Myocyte (in vitro differentiated cells): ENCODE results near the gene FAM32A. TPM values are rescaled to one million over a fixed set of nuclear protein-coding genes. Genes with fewer than 3 reads are reported as not detected.
"Not testable (repeated sequence)": the region's sequence is repeated elsewhere in the genome, so short reads cannot be mapped to it uniquely, and the experiment has no call there.

Source experiments
- DNase-seq: peaks from one replicate; pipeline ENCODE4 v3.0.0-alpha.2; 2012; ENCODE audit warnings: low read depth
- total RNA-seq: library from RNA; depleted of rRNA; stranded (reverse); fragments of >200 nt; gene quantifications from 2 replicates; pipeline ENCODE4 v1.2.3, GENCODE V29; 2014

FAM32A gene
- total RNA-seq, 1 donor from 2014 or later: 98.4 TPM

DNA sequence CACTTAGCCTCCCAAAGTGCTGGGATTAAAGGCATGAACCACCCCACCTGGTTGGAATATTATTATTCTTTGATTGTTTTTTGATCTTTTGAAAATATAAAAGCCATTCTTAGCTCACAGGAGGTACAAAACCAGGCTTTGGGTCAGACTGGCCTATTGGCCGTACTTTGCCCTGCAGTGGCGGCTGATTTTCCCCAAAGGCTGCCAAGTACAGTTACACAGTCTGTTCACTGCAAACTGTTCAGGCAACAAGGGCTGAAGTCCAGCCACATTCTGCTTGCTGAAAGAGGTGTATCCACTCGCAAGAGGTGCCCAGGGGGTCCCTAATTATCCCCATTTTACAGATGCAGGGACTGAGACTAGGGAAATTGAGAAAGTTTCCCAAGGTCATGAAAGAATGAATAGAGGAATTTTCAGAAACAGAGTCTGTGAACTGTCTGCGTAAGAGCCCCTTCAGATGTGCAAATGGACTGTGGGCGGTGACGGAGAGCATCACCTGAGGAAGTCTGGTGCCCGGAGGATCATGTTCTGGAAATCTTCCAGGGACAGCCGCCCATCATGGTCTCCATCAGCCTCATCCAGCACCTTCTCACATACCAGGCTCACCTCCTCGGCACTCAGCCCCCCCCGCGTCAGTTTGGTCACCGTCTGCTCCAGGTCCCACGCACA is 20.9 kb upstream of the FAM32A start:
- DNase-seq: no peak

DNA sequence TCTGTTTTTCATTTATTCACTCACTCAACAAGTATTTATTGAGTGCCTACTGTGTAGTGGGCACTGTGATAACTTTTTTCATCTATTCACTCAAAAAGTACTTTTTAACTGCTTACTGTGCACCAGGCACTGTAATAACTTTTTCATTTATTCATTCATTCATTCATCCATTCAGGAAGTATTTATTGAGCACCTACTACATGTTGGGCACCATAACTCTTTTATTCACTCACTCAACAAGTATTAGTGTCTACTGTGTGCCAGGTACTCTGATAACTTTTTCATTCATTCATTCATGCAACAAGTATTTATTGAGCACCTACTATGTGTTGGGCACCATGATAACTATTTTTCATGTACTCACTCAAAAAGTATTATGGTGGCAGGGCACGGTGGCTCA is 18.8 kb upstream of the FAM32A start:
- DNase-seq: no peak

DNA sequence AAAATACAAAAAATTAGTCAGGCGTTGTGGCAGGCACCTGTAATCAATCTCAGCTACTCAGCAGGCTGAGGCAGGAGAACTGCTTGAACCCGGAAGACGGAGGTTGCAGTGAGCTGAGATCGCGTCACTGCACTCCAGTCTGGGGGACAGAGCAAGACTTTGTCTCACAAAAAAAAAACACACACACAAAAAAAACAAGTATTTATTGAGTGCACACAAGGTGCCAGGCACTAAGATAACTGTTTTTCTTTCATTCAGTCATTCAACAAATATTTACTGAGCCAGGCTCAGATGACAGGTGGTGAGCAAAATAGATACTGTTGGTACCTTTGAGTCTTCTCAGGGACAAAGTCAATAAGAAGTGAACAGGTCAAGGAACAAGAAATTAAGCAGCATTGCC is 18.2 kb upstream of the FAM32A start:
- DNase-seq: no peak

DNA sequence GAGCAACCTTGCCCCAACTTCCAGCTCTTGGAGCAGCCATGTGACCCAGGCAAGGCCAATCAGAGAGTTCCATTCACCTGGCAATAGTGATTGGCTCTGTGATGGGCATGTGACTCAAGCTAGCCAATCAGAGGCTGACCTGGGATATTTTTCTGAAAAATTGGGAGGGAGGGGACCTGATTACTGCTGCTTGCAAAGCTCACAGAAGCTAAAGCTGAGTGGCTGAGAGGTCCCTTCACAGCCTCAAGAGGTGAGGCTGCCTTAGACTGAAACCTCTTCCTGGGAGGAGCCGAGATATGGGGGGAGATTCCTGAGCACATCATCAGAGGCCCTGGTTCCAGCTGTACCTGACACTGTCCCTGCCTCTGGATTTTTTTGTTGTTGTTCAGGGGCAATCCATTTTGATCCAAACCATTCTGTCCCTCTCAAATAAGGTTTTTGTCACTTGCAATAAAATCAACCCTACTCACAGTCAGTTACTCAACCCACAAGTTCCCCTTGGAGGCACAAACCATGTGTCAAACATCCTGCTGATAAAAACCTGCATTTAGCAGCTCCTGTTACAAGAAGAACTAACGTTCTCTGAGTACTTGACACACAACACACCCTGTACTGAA is 16.6 kb upstream of the FAM32A start:
- no peak for DNase-seq

DNA sequence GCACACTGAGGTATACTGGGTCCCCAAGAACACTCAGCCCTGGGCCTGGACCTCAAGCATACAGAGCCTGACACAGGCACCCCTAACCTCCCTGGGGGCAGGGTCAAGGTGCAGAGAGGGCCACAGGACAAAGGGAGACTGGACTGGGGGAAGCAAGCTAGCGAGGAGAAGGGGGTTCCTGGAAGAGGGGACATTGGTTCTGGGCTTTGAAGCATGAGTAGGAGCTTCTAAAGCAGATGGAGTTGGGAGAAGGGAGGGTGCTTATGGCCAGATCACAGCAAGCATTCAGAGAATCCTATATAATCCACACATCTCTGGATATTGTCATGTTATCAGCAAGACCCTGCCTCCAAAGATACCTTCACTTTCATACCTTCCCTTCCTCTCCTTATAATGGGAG is 15.1 kb upstream of the FAM32A start:
- no peak for DNase-seq

DNA sequence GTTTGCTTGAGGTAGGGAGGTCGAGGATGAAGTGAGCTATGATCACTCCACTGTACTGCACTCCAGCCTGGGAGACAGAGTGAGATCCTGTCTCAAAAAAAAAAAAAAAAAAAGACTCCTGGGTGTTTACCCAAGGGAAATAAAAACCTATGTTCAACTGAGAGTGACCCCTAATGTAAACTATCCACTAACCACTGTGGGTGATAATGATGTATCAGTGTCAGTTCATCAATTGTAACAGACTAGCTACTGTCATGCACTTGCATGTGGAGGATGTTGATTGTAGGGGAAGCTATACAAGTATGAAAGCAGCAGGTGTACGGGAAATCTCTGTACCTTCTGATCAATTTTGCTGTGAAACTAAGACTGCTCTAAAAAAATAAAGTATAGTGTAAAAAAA is 9.3 kb upstream of the FAM32A start:
- DNase-seq: no peak

- not testable (repeated sequence) for DNase-seq
Measured at GRCh38 chr19:16178866-16179265, 6.3 kb upstream of the FAM32A start.

DNA sequence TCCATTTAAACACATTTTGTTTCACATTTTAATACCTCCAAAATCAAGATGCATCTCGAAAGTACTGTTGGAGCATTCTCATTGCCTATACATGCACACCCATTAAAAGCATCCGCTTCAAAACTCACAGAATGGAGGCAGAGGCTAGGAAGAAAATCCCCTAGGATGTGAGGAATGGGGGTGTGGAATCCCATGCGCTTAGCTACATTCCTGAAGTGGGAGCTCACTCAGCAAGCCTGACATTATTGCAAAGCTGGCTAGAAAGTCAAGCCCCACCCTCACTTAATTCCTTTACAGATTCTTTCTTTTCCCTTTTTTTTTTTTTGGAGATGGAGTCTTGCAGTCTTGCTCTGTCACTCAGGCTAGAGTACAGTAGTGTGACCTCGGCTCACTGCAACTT is 4.6 kb upstream of the FAM32A start:
- peak; percentile 71 for DNase-seq

- no peak for DNase-seq
Measured at GRCh38 chr19:16184665-16185122, 516 bp upstream of the FAM32A start.

DNA sequence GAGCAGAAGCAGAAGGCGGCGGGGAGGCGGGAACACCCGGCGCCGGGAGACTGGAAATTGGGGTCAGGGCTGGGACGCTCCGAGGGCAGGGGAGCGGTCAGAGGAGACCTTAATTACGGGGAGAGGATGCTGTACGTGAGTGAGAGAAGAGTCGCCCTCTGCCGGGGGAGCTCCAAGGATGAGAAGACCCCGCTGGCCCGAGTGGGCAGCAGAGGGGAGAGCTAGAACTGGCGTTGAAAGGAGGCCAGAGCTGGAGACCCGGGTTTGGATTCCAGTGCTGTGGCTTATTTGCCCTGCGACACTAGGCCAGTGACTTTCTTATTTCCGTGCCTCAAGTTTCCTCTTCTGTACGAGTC is 536 bp downstream of the FAM32A start:
- DNase-seq: peak; percentile 70

DNA sequence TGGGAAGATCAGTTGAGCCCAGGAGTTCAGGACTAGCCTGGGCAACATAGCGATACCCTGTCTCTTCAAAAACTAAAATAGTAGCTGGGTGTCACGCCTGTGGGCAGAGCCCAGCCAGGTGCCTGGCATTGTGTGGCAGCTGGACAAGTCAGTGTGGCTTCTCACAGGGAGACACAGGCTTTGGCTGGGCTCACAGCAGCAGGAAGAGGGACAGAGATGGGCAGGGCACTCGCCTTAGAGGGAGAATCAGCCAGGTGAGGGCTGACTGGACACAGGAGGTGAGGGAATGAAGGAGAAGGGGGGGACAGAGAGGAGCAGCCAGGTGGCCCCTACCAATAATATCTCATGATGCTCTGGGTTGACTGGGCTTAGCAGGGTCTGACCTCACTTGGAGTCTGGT is 3.3 kb downstream of the FAM32A start:
- peak; percentile 52 for DNase-seq

GRCh38 chr19:16190198-16190597 is 5.0 kb downstream of the FAM32A start:
- DNase-seq: no peak

DNA sequence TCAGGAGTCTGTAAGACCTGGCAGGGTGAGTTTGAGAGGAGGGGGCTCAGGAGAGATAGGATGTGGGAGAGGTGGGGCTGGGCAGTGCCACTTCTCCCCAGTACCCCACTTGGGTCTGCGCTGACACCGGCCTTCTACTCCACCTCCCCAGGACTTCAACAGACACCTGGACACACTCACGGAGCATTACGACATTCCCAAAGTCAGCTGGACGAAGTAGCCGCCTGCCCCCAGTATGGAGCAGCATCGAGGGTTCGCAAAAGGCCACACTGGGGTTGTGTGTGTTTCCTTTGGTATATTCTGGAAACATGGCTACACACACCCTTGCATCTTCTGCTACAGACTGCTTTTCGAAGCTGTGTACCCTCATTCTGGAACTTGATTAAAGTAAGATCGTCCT is 5.5 kb downstream of the FAM32A start:
- no peak for DNase-seq

DNA sequence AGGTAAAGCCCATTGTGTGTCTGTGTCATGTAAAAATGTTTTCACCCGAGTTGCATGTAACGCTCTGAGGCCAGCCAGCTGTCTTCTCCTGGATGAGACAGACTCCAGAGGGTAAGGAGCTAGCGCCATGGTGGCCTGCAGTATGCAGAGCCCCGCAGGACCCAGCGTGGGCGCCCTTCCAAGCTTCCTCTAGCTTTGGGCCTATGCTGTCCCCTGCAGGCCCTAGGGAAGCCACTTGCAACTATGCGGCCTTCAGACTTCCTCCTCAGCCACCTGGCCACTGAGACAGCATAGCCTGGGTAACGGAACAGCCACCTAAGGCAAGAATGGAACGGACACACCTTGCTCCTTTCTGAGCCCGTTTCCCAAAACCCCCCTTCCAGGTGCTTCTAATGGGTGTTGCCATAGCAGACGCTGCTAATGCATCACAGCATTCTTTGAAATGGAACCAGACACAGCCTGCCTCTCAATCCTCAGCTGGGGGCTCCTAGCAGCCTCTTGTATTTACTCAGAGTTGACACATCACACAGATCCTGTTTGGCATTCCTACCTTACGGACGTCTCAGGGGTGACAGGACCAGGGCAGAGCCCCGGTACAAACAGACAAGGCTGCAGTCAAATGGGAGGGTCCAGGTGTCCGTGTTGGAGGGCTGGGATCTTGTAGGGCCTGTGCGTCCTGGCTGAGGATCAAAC is 6.2 kb downstream of the FAM32A start:
- no peak for DNase-seq

GRCh38 chr19:16193466-16193865 is 8.3 kb downstream of the FAM32A start:
- DNase-seq: no peak

DNA sequence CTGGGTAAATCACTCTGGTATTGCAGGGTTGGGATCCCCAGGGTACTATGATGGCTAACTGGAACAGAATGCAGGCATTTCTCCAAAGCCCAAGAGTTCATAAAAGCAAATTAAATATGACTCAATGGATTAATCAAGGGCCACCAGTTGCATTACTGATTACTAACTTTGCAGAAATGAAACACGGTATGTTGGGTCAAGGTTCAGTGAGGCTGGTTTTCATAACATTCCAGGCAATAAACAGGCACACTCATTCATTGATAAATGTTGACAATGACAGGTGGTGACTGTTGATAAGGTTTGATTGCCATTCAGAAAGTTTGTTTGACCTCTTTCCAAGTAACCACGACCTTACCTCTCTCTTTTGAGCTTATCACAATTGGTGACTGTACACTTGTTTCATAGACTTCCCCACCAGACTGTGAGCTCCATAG is 12.0 kb downstream of the FAM32A start:
- DNase-seq: peak; percentile 40

- peak; percentile 98 for DNase-seq
Measured at GRCh38 chr19:16197622-16198369, 12.6 kb downstream of the FAM32A start, which contains the start of gene AP1M1. TSS of gene AP1M1 (plus strand) at chr19:16197911. CDS start at chr19:16198027, 116 bp downstream.

- DNase-seq: no peak
Measured at GRCh38 chr19:16198370-16198651, 13.1 kb downstream of the FAM32A start.

DNA sequence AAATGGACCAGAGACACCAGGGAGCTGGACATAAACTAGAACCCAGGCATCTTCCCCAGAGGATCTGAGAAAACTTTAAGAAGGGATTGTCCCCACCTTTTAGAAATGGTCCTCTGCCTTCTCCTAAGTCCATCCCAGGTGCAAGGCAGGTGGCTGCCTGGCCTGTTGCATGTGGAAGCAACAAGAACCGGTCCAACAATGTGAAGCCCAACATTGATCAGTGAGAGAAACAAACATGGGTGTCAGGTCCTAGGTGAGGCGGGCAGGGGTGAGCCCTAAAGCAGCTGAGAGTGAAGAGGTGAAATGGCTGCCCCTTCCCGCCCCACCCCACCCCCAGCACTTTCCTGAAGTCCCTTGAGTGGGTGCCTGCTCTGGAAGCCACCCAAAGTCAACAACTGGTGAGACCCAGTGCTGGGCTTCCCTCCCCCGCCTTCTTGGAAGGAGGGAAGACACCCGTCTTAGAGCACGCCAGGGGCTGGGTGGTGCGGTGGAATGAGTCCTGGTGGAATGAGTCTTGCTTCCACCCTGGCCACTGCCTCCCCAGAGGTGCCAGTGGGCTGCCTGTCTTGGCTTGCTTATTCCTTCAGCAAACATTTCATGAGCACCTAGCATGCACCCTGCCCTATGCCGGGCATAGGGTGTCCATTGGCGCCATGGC is 14.2 kb downstream of the FAM32A start:
- DNase-seq: no peak

DNA sequence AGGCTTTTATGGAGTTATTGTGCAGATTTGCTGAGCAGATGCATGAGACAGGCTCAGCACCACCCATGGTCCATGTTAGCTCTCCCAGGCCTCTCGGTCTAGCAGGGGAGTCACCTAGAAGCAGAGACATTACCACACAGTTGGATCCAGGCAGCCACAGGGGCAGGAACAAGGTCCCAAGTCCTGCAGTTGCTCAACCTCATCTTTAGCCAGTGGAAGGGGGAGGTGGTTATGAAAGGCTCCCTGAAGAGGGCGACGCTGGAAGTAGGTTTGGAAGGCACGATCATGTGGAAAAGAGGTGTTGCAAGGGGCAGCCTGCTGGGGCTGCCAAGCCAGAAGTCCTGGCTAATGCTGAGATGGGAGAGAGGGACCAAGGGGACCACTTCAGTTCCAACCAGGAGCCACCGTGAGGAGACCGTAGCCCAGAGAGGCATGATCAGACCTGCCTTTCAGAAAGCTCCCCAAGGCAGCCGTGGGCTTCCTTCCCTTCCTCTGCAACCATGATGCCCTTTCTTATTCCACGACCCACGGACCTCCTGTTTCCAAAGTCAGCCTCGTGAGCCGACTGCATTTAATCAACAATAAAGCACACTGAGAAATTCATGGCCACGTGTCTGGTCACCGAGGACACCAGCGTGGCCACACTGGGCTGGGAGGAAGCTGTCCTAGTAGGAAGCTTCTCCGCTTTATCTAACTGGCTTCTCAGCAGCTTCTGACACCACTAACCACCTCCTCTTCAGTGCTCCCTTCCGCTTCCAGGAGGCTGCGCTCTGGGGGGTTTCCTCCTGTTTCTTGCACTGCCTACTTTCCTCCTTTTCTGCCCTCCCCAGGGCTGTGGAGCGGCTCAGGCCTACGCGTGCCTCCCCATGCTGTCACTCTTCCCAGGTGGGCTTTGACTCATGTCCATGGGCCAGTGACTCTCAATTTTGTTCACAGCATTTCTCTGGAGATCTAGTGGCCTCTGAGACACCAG is 15.1 kb downstream of the FAM32A start:
- no peak for DNase-seq
